ENCODE data around the gene GAGE10.
"Not testable (repeated sequence)": the region's sequence is repeated elsewhere in the genome, so short reads cannot be mapped to it uniquely, and the experiment has no call there.

- not testable (repeated sequence) for TF ChIP-seq CTCF (conservative IDR thresholded peaks at IDR 0.05); ZFX (IDR thresholded peaks at IDR 0.05)
These were observed 20.3 kb downstream of the GAGE10 start for GRCh38 chrX:49323735-49324134.

All from C4-2B (cell line).